ENCODE measurements around the gene OTOA. TPM values are rescaled to one million over a fixed set of nuclear protein-coding genes. Genes with fewer than 3 reads are reported as not detected.

OTOA gene
- total RNA-seq, 1 donor from 2014 or later, result not detected

DNA sequence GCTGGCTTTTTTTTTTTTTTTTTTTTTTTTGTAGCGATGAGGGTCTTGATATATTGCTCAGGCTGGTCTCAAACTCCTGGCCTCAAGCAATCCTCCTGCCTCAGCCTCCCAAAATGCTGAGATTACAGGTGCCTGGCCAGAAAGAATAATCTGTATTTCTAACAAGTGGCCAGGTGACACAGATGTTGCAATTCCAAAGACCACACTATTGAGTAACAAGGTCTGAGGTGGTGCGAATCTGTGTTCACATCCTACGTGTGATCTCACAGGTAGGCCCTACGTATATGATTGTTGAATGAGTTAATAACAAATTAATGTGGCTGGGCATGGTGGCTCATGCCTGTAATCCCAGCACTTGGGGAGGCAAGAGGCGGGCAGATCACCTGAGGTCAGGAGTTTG lies 33.3 kb downstream of the OTOA start:
- DNase-seq (ENCODE audit: extremely low spot score in 2 of 2), result no peak
- Histone ChIP-seq H3K9me3 (no peaks in the 10 kb centered on the region), H3K4me1 (no peaks in the 10 kb centered on the region), H3K4me3 (no peak overlapping the region), H3K27me3 (no peaks in the 10 kb centered on the region), H3K27ac (no peak overlapping the region), H3K36me3 (no peaks in the 10 kb centered on the region)
- TF ChIP-seq, protein P1, sequence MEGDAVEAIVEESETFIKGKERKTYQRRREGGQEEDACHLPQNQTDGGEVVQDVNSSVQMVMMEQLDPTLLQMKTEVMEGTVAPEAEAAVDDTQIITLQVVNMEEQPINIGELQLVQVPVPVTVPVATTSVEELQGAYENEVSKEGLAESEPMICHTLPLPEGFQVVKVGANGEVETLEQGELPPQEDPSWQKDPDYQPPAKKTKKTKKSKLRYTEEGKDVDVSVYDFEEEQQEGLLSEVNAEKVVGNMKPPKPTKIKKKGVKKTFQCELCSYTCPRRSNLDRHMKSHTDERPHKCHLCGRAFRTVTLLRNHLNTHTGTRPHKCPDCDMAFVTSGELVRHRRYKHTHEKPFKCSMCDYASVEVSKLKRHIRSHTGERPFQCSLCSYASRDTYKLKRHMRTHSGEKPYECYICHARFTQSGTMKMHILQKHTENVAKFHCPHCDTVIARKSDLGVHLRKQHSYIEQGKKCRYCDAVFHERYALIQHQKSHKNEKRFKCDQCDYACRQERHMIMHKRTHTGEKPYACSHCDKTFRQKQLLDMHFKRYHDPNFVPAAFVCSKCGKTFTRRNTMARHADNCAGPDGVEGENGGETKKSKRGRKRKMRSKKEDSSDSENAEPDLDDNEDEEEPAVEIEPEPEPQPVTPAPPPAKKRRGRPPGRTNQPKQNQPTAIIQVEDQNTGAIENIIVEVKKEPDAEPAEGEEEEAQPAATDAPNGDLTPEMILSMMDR (IDR thresholded peaks at IDR 0.05), result no peak
- no peak for TF ChIP-seq POLR2AphosphoS5 (IDR thresholded peaks at IDR 0.05; ENCODE audit: insufficient read depth in 1 of 2, low read depth in 1 of 2)
- TF ChIP-seq POLR2A (IDR thresholded peaks at IDR 0.05), result no peak
- intact Hi-C loops (cut with DNase I), result no loop called here

GRCh38 chr16:21698169-21699032 lies 34.6 kb downstream of the OTOA start:
- no peak overlapping the region for H3K4me3 ChIP-seq
- H3K4me1 ChIP-seq, result no peaks in the 10 kb centered on the region
- TF ChIP-seq POLR2AphosphoS5 (IDR thresholded peaks at IDR 0.05; ENCODE audit: insufficient read depth in 1 of 2, low read depth in 1 of 2), result no peak
- TF ChIP-seq POLR2A (IDR thresholded peaks at IDR 0.05), result no peak
- TF ChIP-seq, protein P1 (IDR thresholded peaks at IDR 0.05), result no peak
- no peaks in the 10 kb centered on the region for H3K9me3 ChIP-seq
- DNase-seq (ENCODE audit: extremely low spot score in 2 of 2), result no peak
- intact Hi-C loops (cut with DNase I), result no loop called here
- H3K27ac ChIP-seq, result no peak overlapping the region
- H3K27me3 ChIP-seq, result no peaks in the 10 kb centered on the region
- no peaks in the 10 kb centered on the region for H3K36me3 ChIP-seq

GRCh38 chr16:21701271-21701670 lies 37.5 kb downstream of the OTOA start:
- no peak for TF ChIP-seq POLR2A (IDR thresholded peaks at IDR 0.05)
- TF ChIP-seq POLR2AphosphoS5 (IDR thresholded peaks at IDR 0.05; ENCODE audit: insufficient read depth in 1 of 2, low read depth in 1 of 2), result no peak
- TF ChIP-seq, protein P1 (IDR thresholded peaks at IDR 0.05), result no peak
- no peak overlapping the region for H3K4me3 ChIP-seq
- H3K9me3 ChIP-seq, result no peaks in the 10 kb centered on the region
- H3K36me3 ChIP-seq, result no peaks in the 10 kb centered on the region
- intact Hi-C loops (cut with DNase I), result no loop called here
- H3K4me1 ChIP-seq, result no peaks in the 10 kb centered on the region
- no peak overlapping the region for H3K27ac ChIP-seq
- no peak for DNase-seq (ENCODE audit: extremely low spot score in 2 of 2)
- no peaks in the 10 kb centered on the region for H3K27me3 ChIP-seq

DNA sequence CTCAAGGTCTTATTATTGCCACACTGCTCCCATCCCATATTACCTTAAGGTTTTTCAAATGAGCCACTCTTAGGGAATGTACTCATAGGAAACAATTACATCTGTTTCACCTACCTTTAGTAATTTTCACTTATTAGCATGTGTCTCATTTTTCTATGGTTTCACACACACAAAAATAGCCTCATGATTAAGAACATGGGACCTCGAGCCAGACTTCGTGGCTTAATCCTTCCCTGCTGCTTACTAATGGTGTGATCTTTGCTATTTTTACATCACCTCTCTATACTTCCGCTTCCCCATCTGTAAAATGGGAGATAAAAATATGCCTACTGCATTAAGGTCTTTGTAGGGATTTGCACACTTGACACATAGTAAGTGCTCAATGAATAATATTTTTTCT lies 38.5 kb downstream of the OTOA start:
- TF ChIP-seq POLR2A (IDR thresholded peaks at IDR 0.05) (no peak), POLR2AphosphoS5 (IDR thresholded peaks at IDR 0.05; ENCODE audit: insufficient read depth in 1 of 2, low read depth in 1 of 2) (no peak)
- TF ChIP-seq, protein P1 (IDR thresholded peaks at IDR 0.05), result no peak

GRCh38 chr16:21703156-21703555 lies 39.4 kb downstream of the OTOA start:
- Histone ChIP-seq H3K27me3 (no peaks in the 10 kb centered on the region), H3K36me3 (no peaks in the 10 kb centered on the region), H3K4me3 (no peak overlapping the region), H3K4me1 (no peaks in the 10 kb centered on the region), H3K27ac (no peak overlapping the region), H3K9me3 (no peaks in the 10 kb centered on the region)
- DNase-seq (ENCODE audit: extremely low spot score in 2 of 2), result no peak
- TF ChIP-seq POLR2A (IDR thresholded peaks at IDR 0.05) (no peak), POLR2AphosphoS5 (IDR thresholded peaks at IDR 0.05; ENCODE audit: insufficient read depth in 1 of 2, low read depth in 1 of 2) (no peak)
- TF ChIP-seq, protein P1 (IDR thresholded peaks at IDR 0.05), result no peak
- intact Hi-C loops (cut with DNase I), result no loop called here

More for the DNA sequence above, 38.5 kb downstream of the OTOA start:
- DNase-seq (ENCODE audit: extremely low spot score in 2 of 2), result no peak
- H3K27ac ChIP-seq, result no peak overlapping the region
- no peaks in the 10 kb centered on the region for H3K27me3 ChIP-seq
- no peak overlapping the region for H3K4me3 ChIP-seq
- no peaks in the 10 kb centered on the region for H3K4me1 ChIP-seq
- H3K36me3 ChIP-seq, result no peaks in the 10 kb centered on the region
- H3K9me3 ChIP-seq, result no peaks in the 10 kb centered on the region
- intact Hi-C loops (cut with DNase I), result no loop called here

Data from vagina (tissue), 2 donors.